CD4-positive, alpha-beta T cell treated with Interleukin-6 for 4 hours (primary cell): ENCODE results near the gene TRAF2.

Experiments used
- DNase-seq: peaks from one replicate; pipeline ENCODE4 v3.0.0-alpha.2; 2020; ENCODE audit warnings: mixed read lengths

TRAF2 gene

GRCh38 chr9:136847826-136848392 lies 38.4 kb upstream of the TRAF2 start:
- peak; percentile 72 for DNase-seq

GRCh38 chr9:136848393-136849037 lies 37.8 kb upstream of the TRAF2 start:
- DNase-seq, result peak; percentile 41

DNA sequence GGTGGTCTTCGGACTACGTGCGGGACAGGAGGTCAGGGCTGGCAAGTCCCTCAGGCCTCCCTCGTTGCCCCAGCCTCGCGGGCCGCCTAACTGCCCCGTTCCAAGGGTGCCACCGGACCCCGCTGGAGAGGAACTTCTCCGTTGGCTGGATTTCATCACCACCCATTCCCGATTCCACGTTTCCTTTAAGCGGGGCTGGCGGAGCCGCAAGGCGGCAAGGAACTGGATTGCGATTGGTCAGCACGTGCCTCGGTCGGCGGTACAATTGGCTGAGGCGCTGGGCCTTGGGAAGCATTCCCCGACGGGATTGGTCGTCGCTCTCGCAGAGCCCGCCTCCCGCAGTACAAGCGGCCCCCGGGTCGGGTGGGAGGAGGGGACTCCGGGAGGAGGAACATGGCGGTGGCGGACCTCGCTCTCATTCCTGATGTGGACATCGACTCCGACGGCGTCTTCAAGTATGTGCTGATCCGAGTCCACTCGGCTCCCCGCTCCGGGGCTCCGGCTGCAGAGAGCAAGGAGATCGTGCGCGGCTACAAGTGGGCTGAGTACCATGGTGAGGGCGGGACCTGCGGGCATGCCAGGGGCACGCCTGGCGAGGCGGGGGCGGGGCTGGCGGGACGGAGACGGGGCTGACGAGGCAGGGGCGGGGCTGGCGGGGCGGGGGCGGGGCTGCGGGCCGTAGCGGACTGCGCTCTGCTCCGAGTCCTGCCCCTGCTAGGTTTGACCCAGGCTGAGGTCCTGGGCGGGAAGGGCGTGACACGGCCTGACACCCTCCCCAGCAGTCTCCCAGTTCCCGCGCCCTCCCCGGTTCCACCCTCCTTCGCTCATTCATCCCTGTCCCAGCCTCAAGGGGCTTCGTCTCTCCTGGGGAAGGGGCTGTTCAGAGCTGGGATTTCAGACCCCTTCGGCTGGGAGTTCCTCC lies 37.0 kb upstream of the TRAF2 start, which contains the start of gene PHPT1:
PHPT1 (plus strand) TSS at position 372 of the 922 bp plus-strand sequence; CDS start at position 394, 22 bp downstream.
- peak; percentile 97 for DNase-seq

DNA sequence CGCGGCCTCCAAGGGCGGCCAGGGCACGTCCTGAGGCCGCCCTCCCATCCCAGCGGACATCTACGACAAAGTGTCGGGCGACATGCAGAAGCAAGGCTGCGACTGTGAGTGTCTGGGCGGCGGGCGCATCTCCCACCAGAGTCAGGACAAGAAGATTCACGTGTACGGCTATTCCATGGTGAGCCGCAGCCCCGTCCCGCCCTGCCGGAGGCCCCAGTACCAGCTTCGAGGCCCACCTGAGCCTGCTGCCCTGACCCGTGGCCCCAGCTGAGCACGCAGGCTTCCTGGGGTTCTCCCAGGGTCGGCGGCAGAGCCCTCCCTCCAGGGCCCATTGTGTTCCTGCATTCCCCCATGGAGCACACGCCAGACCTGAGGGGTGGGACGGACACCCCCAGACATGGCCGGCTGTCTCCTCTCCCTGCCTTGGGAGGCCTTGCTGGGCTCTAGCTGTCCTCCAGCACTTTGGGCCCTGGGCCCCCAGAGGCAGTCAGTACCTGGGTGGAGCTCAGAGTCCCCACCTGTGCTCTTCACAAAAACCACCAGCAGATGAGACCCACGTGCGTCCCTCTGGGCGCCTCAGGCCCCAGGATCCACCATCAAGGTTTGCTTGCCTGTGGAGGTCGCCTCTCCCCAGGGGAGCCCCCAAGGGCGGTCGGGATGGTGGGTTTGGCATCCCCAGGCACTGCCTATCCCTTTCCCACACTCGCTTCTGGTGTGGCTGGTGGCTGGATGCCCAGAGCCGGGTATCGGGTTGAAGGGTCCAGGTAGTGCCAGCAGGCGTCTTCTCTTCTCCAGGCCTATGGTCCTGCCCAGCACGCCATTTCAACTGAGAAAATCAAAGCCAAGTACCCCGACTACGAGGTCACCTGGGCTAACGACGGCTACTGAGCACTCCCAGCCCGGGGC lies 36.1 kb upstream of the TRAF2 start:
- no peak for DNase-seq

- no peak for DNase-seq
Observed at GRCh38 chr9:136850866-136851775, 35.2 kb upstream of the TRAF2 start.

GRCh38 chr9:136851941-136852663 lies 34.2 kb upstream of the TRAF2 start, which contains the start of gene MAMDC4:
MAMDC4 (plus strand) TSS chr9:136852346; CDS start chr9:136852417, 71 bp downstream.
- no peak for DNase-seq

GRCh38 chr9:136852664-136853595 lies 33.4 kb upstream of the TRAF2 start:
- DNase-seq, result no peak

GRCh38 chr9:136853596-136854112 lies 32.7 kb upstream of the TRAF2 start:
- DNase-seq, result no peak

DNA sequence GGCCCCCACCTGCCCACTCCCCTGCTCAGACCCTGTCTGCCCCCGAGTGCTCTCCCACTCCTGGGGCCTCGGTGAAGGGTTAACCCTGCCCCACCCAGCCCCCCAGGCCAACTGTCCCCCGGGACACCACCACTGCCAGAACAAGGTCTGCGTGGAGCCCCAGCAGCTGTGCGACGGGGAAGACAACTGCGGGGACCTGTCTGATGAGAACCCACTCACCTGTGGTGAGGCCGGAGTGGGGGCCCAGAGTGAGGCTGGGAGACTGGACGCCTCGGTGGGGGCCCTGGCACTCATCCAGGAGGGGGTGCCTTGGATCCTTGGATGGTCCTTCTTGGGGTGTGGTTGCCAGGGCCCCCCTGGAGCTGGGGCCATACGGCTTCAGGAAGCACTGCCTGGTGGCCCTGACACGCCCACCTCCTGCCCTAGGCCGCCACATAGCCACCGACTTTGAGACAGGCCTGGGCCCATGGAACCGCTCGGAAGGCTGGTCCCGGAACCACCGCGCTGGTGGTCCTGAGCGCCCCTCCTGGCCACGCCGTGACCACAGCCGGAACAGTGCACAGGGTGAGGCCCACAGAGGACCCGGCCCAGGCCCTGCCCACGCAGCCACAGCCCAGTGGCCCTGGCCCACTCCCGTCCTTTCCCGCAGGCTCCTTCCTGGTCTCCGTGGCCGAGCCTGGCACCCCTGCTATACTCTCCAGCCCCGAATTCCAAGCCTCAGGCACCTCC lies 32.0 kb upstream of the TRAF2 start:
- DNase-seq, result no peak

DNA sequence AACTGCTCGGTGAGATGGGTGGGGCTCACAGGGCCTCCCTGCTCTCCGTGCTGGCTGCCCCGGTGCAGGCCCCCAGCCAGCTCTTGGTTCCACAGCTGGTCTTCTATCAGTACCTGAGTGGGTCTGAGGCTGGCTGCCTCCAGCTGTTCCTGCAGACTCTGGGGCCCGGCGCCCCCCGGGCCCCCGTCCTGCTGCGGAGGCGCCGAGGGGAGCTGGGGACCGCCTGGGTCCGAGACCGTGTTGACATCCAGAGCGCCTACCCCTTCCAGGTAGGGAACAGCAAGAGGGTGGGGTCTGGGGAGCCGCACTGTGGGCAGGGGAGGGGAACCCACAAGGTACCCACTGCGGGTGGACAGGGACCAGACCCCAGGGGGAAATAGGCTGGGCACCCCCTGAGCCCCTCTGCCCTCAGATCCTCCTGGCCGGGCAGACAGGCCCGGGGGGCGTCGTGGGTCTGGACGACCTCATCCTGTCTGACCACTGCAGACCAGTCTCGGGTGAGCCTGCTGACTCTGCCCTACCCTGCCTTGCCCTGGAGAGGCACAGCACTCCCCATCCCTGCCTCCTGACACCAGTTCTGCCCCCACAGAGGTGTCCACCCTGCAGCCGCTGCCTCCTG lies 31.4 kb upstream of the TRAF2 start:
- DNase-seq, result no peak

DNA sequence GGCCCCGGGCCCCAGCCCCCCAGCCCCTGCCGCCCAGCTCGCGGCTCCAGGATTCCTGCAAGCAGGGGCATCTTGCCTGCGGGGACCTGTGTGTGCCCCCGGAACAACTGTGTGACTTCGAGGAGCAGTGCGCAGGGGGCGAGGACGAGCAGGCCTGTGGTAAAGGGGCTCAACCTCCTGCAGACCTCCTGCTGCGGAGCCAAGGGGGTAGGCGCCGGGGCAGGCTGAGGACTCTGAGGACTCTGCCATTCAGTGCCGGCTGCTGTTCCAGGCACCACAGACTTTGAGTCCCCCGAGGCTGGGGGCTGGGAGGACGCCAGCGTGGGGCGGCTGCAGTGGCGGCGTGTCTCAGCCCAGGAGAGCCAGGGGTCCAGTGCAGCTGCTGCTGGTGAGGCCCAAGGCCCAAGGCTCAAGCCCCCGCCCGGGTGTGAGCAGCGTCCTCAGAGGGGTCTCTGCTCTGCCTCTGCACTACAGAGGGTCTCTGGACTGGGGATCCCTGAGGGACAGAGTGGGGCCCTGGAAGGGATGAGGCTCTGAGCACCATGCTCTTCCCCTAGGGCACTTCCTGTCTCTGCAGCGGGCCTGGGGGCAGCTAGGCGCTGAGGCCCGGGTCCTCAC lies 30.7 kb upstream of the TRAF2 start:
- DNase-seq, result no peak

GRCh38 chr9:136856079-136856476 lies 30.2 kb upstream of the TRAF2 start:
- DNase-seq, result no peak

- no peak for DNase-seq
Observed at GRCh38 chr9:136856541-136857141, 29.7 kb upstream of the TRAF2 start.

DNA sequence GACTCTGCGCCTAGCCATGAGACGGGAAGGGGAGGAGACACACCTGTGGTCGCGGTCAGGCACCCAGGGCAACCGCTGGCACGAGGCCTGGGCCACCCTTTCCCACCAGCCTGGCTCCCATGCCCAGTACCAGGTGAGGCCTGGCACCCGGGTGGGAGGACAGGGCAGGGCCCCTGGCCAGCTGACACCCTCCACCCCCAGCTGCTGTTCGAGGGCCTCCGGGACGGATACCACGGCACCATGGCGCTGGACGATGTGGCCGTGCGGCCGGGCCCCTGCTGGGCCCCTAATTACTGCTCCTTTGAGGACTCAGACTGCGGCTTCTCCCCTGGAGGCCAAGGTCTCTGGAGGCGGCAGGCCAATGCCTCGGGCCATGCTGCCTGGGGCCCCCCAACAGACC lies 29.1 kb upstream of the TRAF2 start:
- no peak for DNase-seq

GRCh38 chr9:136857581-136858412 lies 28.5 kb upstream of the TRAF2 start:
- no peak for DNase-seq

DNA sequence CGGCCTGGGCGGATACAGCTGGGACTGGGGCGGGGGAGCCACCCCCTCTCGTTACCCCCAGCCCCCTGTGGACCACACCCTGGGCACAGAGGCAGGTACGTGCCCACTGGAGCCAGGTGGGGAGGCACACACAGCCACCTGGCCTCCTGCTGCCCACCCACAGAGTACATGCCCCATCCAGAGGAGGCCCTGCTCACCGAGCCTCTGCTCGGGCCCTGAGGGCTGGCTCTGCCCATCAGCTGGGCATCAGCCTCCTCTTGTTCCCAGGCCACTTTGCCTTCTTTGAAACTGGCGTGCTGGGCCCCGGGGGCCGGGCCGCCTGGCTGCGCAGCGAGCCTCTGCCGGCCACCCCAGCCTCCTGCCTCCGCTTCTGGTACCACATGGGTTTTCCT lies 27.9 kb upstream of the TRAF2 start:
- DNase-seq, result no peak
